HepG2 (cell line): ENCODE measurements around the gene ZFAND2B. TPM values are rescaled to one million over a fixed set of nuclear protein-coding genes. Genes with fewer than 3 reads are reported as not detected.

Source experiments
- ATAC-seq: fragments of 200-7000 bp; cut with Tn5 transposase; 3 replicates; pipeline ENCODE4 v1.9.1; 2020; ENCODE audit warnings: mild to moderate bottlenecking, moderate library complexity
- BruUV-seq: library from RNA; stranded (reverse); fragments of 400-500 nt; replicated peaks from 2 replicates; lab custom pipeline; 2021; lab: Mats Ljungman, UMichigan
- CTCF ChIA-PET: fragments of 300-600 bp; formaldehyde crosslinking; extraction: SDS; loops from one replicate; lab custom pipeline; 2021; ENCODE audit warnings: low total read pairs, inconsistent platforms, low intra/inter-chr PET ratio; lab: Yijun Ruan, JAX
- POLR2A ChIA-PET: fragments of 350-600 bp; sonication (Branson Sonifier 250); formaldehyde crosslinking; loops from one replicate; lab custom pipeline; 2020; ENCODE audit warnings: antibody characterized with exemption, inconsistent platforms; lab: Yijun Ruan, JAX
- DNase-seq: peaks from one replicate; pipeline ENCODE4 v3.0.0-alpha.2; 2015; ENCODE audit warnings: low spot score
- FAIRE-seq: peaks from 3 replicates; lab custom pipeline; 2011; peaks lifted over from hg19 to GRCh38; lab: Jason Lieb, UNC
- H2AFZ ChIP-seq: one replicate; pipeline ENCODE4 v1.6.1; 2011; ENCODE audit warnings: low read length, inconsistent platforms
- H3K27ac ChIP-seq: fragments of 300-600 bp; 3 replicates; pipeline ENCODE4 v1.8.0; 2011; ENCODE audit warnings: mixed run types, mild to moderate bottlenecking, mixed read lengths, low read length, inconsistent platforms; ENCODE audit not compliant: insufficient read depth; ENCODE audit errors: extremely low read length
- H3K27me3 ChIP-seq, 2 experiments: fragments of 200-600 bp in 1 of 2; 2 replicates in 1 of 2; 3 replicates in 1 of 2; pipeline versions ENCODE4 v1.6.0 to v1.8.0; 2011; ENCODE audit warnings: low read length in 2 of 2, mild to moderate bottlenecking in 2 of 2, moderate library complexity in 2 of 2, inconsistent platforms in 1 of 2; ENCODE audit not compliant: insufficient read depth in 2 of 2, control insufficient read depth in 1 of 2
- H3K36me3 ChIP-seq, 2 experiments: fragments of 200-600 bp in 1 of 2; replicated peaks in 1 of 2; 2 replicates in 1 of 2; 3 replicates in 1 of 2; pipeline versions ENCODE4 v1.5.1 to v1.8.0; 2011; ENCODE audit warnings: low read length in 2 of 2, inconsistent platforms in 1 of 2; ENCODE audit not compliant: insufficient read depth in 2 of 2, control insufficient read depth in 1 of 2
- H3K4me1 ChIP-seq: 2 replicates; pipeline ENCODE4 v1.5.1; 2012; ENCODE audit warnings: low read length, inconsistent platforms; ENCODE audit not compliant: insufficient read depth
- H3K4me2 ChIP-seq: 2 replicates; pipeline ENCODE4 v1.6.0; 2011; ENCODE audit warnings: low read depth, low read length, inconsistent platforms
- H3K4me3 ChIP-seq, 3 experiments: fragments of 200-600 bp in 1 of 3; sonication (generic), shearing (Covaris generic) in 1 of 3; replicated peaks in 1 of 3; 2 replicates each; pipeline ENCODE4 v1.5.1; 2011 to 2016; ENCODE audit warnings: low read length in 3 of 3, inconsistent platforms in 2 of 3, low read depth in 2 of 3, mild to moderate bottlenecking in 2 of 3, control low read depth in 1 of 3, mixed read lengths in 1 of 3; ENCODE audit not compliant: insufficient read depth in 1 of 3
- H3K79me2 ChIP-seq: one replicate; pipeline ENCODE4 v1.6.1; 2011; ENCODE audit warnings: low read length, inconsistent platforms; ENCODE audit not compliant: insufficient read depth
- H3K9ac ChIP-seq: 2 replicates; pipeline ENCODE4 v1.6.0; 2011; ENCODE audit warnings: mild to moderate bottlenecking, low read depth, low read length, inconsistent platforms; ENCODE audit not compliant: insufficient read depth
- H3K9me3 ChIP-seq: 2 replicates; pipeline ENCODE4 v1.5.1; 2012; ENCODE audit warnings: mild to moderate bottlenecking, low read length
- H4K20me1 ChIP-seq: 2 replicates; pipeline ENCODE4 v1.6.0; 2011; ENCODE audit warnings: inconsistent platforms, mild to moderate bottlenecking, low read length, moderate library complexity; ENCODE audit not compliant: insufficient read depth
- GABPA ChIP-seq, 2 experiments: IDR thresholded peaks; 2 replicates each; pipeline ENCODE4 v1.6.1; 2011 to 2016; ENCODE audit warnings: low read depth in 2 of 2, low read length in 1 of 2, missing biosample characterization in 1 of 2, missing genetic modification characterization in 1 of 2
- GFI1 ChIP-seq: sonication (generic); formaldehyde crosslinking; IDR thresholded peaks from 2 replicates; pipeline ENCODE4 v1.5.0; 2020; ENCODE audit warnings: missing genetic modification reagents, mild to moderate bottlenecking, borderline replicate concordance
- KDM1A ChIP-seq: IDR thresholded peaks from 2 replicates; pipeline ENCODE4 v1.6.1; 2016; ENCODE audit warnings: missing compliant biosample characterization
- MEF2D ChIP-seq: sonication (generic); formaldehyde crosslinking; IDR thresholded peaks from 2 replicates; pipeline ENCODE4 v1.5.1; 2020; ENCODE audit warnings: mild to moderate bottlenecking, missing genetic modification reagents
- SAFB2 ChIP-seq: sonication (generic); formaldehyde crosslinking; IDR thresholded peaks from 2 replicates; pipeline ENCODE4 v1.5.1; 2020; ENCODE audit warnings: missing genetic modification reagents, low read depth, mild to moderate bottlenecking, borderline replicate concordance
- TERF1 ChIP-seq: sonication (generic); formaldehyde crosslinking; IDR thresholded peaks from 2 replicates; pipeline ENCODE4 v1.8.0; 2022; ENCODE audit warnings: mild to moderate bottlenecking, missing genetic modification reagents, moderate library complexity
- ZNF260 ChIP-seq: sonication (generic); formaldehyde crosslinking; IDR thresholded peaks from 2 replicates; pipeline ENCODE4 v1.4.0; 2020; ENCODE audit warnings: missing genetic modification reagents, low read depth, mild to moderate bottlenecking, borderline replicate concordance
- ZSCAN25 ChIP-seq: sonication (generic); formaldehyde crosslinking; IDR thresholded peaks from 2 replicates; pipeline ENCODE4 v1.8.0; 2022; ENCODE audit warnings: mild to moderate bottlenecking, missing genetic modification reagents
- WGBS: methylation state at CpG from one replicate; pipeline ENCODE4 v1.1.6; 2017; ENCODE audit warnings: low lambda C conversion rate; 5-methylcytosine and 5-hydroxymethylcytosine counted together
- in situ Hi-C: cut with HindIII; loops from 2 replicates; pipeline ENCODE4 v1.10.0; 2017; ENCODE audit warnings: low pct_unique_long_range_greater_than_20kb; ENCODE audit not compliant: extremely low pct_ligation_motif_present
- intact Hi-C: fragments of 100-400 bp; cut with micrococcal nuclease; formaldehyde crosslinking; loops from one replicate; pipeline ENCODE4 v1.10.0; 2022; ENCODE audit not compliant: unreplicated experiment
- polyA plus RNA-seq, 8 experiments: library from polyadenylated mRNA; depleted of rRNA in 3 of 8; stranded (reverse) in 7 of 8; unstranded in 1 of 8; fragments of >200 nt; fragmentation: Illumina TruSeq in 4 of 8; extraction: Trizol in 4 of 8; gene quantifications; 2 replicates each; pipeline versions ENCODE4 v1.2.1 to v1.2.3, GENCODE V29; 2011 to 2016; ENCODE audit warnings: low read depth in 4 of 8, missing spikeins in 1 of 8, mixed read lengths in 1 of 8; ENCODE audit not compliant: insufficient read depth in 1 of 8
- total RNA-seq, 5 experiments: library from RNA; depleted of rRNA; stranded (reverse); fragments of >200 nt; fragmentation: Illumina TruSeq; extraction: Trizol; gene quantifications; 2 replicates each; pipeline ENCODE4 v1.2.3, GENCODE V29; 2016; ENCODE audit warnings: low read depth in 1 of 5
- TF ChIP-seq, protein P1 (sequence below): sonication (generic); formaldehyde crosslinking; IDR thresholded peaks from 2 replicates; pipeline ENCODE4 v1.4.0; 2020; ENCODE audit warnings: mild to moderate bottlenecking, missing genetic modification reagents
- TF ChIP-seq, protein P2 (sequence below): sonication (generic); formaldehyde crosslinking; IDR thresholded peaks from 2 replicates; pipeline ENCODE4 v1.5.1; 2020; ENCODE audit warnings: mild to moderate bottlenecking, missing genetic modification reagents
- TF ChIP-seq, protein P3 (sequence below): sonication (generic); formaldehyde crosslinking; IDR thresholded peaks from 2 replicates; pipeline ENCODE4 v1.5.0; 2020; ENCODE audit warnings: mild to moderate bottlenecking, missing genetic modification reagents, borderline replicate concordance

ZFAND2B gene
- total and polyA plus RNA-seq, 2 of the 13 experiments (the other 11 are each of a cell fraction or from before 2014, with no cell fraction given), result 53.3 to 115 TPM

- CTCF ChIA-PET, result interaction anchor here (1.2 to 2.3 kb wide), 2 partner anchors 66 to 70 kb away, joined by 3 to 15 read pairs; no protein-coding TSS in a partner anchor
- no TSS peak for BruUV-seq
- in situ Hi-C loops (no loop called here), intact Hi-C loops (loop anchor here (1.0 kb wide), 5 partner anchors 11 to 66 kb away; partner anchors contain the start of genes ABCB6, GLB1L, STK16 and ZFAND2B)
- Histone ChIP-seq H2AFZ (no peak overlapping the region), H3K4me1 (peaks cover 39% of the 10 kb centered on the region), H3K9me3 (no peaks in the 10 kb centered on the region), H3K4me3 (peak overlapping the region; percentile 91 to 93 (median 93)), H3K27me3 (no peaks in the 10 kb centered on the region; a peak in 1 of 5 replicates), H3K9ac (peak overlapping the region; percentile 91), H3K4me2 (peak overlapping the region; percentile 91), H3K36me3 (peaks cover 32 to 55% of the 10 kb centered on the region in 2 experiments), H3K27ac (peak overlapping the region; percentile 81), H4K20me1 (no peaks in the 10 kb centered on the region), H3K79me2 (peaks cover 51% of the 10 kb centered on the region)
- peak; percentile 68 for ATAC-seq
- POLR2A ChIA-PET, result interaction anchor here (1.0 to 6.6 kb wide), 17 partner anchors 10 to 159 kb away, joined by 3 to 80 read pairs (median 7); partner anchors contain the start of genes ABCB6, CNPPD1, DNAJB2 and DNPEP
- no peak for DNase-seq
- WGBS, result 1% methylated on average over 12 of the region's 19 CpGs
- FAIRE-seq, result no peak
- TF ChIP-seq ZSCAN25 (CRISPR knock-in tag) (no peak), ZNF260 (CRISPR knock-in tag) (no peak), GABPA (IDR thresholded peaks at IDR 0.05; ENCODE audit: low read depth, low read length) (no peak), GABPA (CRISPR knock-in tag; IDR thresholded peaks at IDR 0.05; ENCODE audit: low read depth) (no peak), MEF2D (CRISPR knock-in tag) (no peak), SAFB2 (CRISPR knock-in tag) (peak; percentile 9; the same call in 1 of the 2 replicates), KDM1A (CRISPR knock-in tag) (no peak), GFI1 (CRISPR knock-in tag) (0 out of 2 replicates have a peak, but pooled peaks have one; percentile 26), TERF1 (CRISPR knock-in tag) (no peak)
- TF ChIP-seq, protein P1, sequence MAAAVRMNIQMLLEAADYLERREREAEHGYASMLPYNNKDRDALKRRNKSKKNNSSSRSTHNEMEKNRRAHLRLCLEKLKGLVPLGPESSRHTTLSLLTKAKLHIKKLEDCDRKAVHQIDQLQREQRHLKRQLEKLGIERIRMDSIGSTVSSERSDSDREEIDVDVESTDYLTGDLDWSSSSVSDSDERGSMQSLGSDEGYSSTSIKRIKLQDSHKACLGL (CRISPR knock-in tag), result peak; percentile 80
- TF ChIP-seq, protein P2, sequence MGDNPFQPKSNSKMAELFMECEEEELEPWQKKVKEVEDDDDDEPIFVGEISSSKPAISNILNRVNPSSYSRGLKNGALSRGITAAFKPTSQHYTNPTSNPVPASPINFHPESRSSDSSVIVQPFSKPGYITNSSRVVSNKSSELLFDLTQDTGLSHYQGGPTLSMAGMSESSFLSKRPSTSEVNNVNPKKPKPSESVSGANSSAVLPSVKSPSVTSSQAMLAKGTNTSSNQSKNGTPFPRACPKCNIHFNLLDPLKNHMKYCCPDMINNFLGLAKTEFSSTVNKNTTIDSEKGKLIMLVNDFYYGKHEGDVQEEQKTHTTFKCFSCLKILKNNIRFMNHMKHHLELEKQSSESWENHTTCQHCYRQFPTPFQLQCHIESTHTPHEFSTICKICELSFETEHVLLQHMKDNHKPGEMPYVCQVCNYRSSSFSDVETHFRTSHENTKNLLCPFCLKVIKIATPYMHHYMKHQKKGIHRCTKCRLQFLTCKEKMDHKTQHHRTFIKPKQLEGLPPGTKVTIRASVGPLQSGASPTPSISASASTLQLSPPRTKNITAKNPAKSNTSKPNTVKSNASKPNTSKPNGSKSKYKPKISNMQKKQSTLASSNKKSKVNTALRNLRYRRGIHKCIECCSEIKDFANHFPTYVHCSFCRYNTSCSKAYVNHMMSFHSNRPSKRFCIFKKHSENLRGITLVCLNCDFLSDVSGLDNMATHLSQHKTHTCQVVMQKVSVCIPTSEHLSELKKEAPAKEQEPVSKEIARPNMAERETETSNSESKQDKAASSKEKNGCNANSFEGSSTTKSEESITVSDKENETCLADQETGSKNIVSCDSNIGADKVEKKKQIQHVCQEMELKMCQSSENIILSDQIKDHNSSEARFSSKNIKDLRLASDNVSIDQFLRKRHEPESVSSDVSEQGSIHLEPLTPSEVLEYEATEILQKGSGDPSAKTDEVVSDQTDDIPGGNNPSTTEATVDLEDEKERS (CRISPR knock-in tag), result 0 out of 2 replicates have a peak, but pooled peaks have one; percentile 66
- TF ChIP-seq, protein P3, sequence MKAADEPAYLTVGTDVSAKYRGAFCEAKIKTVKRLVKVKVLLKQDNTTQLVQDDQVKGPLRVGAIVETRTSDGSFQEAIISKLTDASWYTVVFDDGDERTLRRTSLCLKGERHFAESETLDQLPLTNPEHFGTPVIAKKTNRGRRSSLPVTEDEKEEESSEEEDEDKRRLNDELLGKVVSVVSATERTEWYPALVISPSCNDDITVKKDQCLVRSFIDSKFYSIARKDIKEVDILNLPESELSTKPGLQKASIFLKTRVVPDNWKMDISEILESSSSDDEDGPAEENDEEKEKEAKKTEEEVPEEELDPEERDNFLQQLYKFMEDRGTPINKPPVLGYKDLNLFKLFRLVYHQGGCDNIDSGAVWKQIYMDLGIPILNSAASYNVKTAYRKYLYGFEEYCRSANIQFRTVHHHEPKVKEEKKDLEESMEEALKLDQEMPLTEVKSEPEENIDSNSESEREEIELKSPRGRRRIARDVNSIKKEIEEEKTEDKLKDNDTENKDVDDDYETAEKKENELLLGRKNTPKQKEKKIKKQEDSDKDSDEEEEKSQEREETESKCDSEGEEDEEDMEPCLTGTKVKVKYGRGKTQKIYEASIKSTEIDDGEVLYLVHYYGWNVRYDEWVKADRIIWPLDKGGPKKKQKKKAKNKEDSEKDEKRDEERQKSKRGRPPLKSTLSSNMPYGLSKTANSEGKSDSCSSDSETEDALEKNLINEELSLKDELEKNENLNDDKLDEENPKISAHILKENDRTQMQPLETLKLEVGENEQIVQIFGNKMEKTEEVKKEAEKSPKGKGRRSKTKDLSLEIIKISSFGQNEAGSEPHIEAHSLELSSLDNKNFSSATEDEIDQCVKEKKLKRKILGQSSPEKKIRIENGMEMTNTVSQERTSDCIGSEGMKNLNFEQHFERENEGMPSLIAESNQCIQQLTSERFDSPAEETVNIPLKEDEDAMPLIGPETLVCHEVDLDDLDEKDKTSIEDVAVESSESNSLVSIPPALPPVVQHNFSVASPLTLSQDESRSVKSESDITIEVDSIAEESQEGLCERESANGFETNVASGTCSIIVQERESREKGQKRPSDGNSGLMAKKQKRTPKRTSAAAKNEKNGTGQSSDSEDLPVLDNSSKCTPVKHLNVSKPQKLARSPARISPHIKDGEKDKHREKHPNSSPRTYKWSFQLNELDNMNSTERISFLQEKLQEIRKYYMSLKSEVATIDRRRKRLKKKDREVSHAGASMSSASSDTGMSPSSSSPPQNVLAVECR (CRISPR knock-in tag), result no peak; the same call in 1 of the 2 replicates
Measured at GRCh38 chr2:219228911-219229304, 22.3 kb downstream of the ZFAND2B start.
